ENCODE measurements around the gene GPR142.

DNA sequence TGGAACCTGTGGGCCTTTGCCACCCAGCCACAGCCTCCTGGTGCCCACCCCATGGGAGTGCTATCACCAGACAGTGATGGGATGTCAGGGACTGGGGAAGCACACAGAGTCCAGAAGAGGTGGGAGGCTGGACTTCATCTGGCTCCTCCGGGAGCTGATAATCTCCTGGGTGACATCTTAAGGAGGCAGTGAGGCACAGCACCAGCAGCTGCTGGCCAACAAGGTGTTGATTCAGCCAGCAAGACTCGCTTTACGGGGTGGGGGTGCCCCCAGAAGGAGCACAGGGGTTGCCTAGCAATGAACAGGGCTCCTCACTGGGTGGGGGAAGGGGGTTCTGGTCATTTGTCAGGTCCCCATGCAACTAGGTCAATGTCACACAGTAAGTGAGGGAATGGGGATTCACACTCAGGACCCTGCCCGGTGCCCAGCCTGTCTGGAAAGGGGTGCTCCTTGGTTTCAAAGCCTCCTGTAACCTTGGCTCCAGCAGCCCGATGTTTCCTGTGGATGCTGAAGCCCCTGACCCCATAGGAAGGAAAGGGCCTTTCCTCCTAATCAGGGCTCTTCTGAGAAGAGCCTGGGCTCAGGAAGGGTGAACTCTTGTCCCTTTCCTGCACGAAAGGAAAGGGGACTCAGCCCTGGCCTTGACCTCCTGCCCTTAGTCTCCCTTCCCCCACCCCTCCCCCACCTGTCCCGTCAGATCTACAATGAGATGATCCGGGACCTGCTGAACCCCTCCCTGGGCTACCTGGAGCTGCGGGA is 23.6 kb upstream of the GPR142 start:
- TF ChIP-seq POLR2A (IDR thresholded peaks at IDR 0.05; ENCODE audit: low read depth, low read length) (no peak), TAF1 (IDR thresholded peaks at IDR 0.05; ENCODE audit: borderline replicate concordance, low read depth, low read length) (no peak)

Measured in GM12892 (cell line).